GM19240 (cell line): ENCODE data around the gene ADGRA1.

Source experiments
- DNase-seq: peaks from one replicate; pipeline ENCODE4 v3.0.0; 2011; ENCODE audit warnings: low spot score; ENCODE audit not compliant: insufficient read length

The ADGRA1 gene

GRCh38 chr10:133075346-133076137, 12.2 kb upstream of the ADGRA1 start:
- DNase-seq: no peak

- no peak for DNase-seq
Measured at GRCh38 chr10:133076274-133077038, 11.3 kb upstream of the ADGRA1 start.

GRCh38 chr10:133079836-133080682, 7.7 kb upstream of the ADGRA1 start:
- DNase-seq: no peak

- no peak for DNase-seq
Measured at GRCh38 chr10:133080683-133081040, 7.1 kb upstream of the ADGRA1 start.

GRCh38 chr10:133081636-133082035, 6.1 kb upstream of the ADGRA1 start:
- DNase-seq: no peak

- no peak for DNase-seq
Measured at GRCh38 chr10:133082685-133083421, 4.9 kb upstream of the ADGRA1 start.

GRCh38 chr10:133083422-133084100, 4.2 kb upstream of the ADGRA1 start:
- DNase-seq: no peak

GRCh38 chr10:133084491-133084890, 3.2 kb upstream of the ADGRA1 start:
- DNase-seq: no peak

GRCh38 chr10:133085251-133086125, 2.2 kb upstream of the ADGRA1 start:
- DNase-seq: no peak

GRCh38 chr10:133086247-133086646, 1.5 kb upstream of the ADGRA1 start:
- no peak for DNase-seq

GRCh38 chr10:133087045-133087678, 562 bp upstream of the ADGRA1 start:
- DNase-seq: no peak

GRCh38 chr10:133088179-133088955, 643 bp downstream of the ADGRA1 start:
- no peak for DNase-seq

- no peak for DNase-seq
Measured at GRCh38 chr10:133088956-133089800, 1.5 kb downstream of the ADGRA1 start.

GRCh38 chr10:133090101-133090500, 2.4 kb downstream of the ADGRA1 start:
- DNase-seq: no peak

GRCh38 chr10:133090654-133091053, 2.9 kb downstream of the ADGRA1 start:
- DNase-seq: no peak

- DNase-seq: no peak
Measured at GRCh38 chr10:133091316-133091715, 3.6 kb downstream of the ADGRA1 start.

- no peak for DNase-seq
Measured at GRCh38 chr10:133093291-133093690, 5.6 kb downstream of the ADGRA1 start.
